H9 (cell line): ENCODE measurements around the gene GNB3. TPM values are rescaled to one million over a fixed set of nuclear protein-coding genes. Genes with fewer than 3 reads are reported as not detected.

Experiments
- DNase-seq: peaks from one replicate; pipeline ENCODE4 v3.0.0-alpha.2; 2017
- H2AFZ ChIP-seq: one replicate; pipeline ENCODE4 v1.6.1; 2013; ENCODE audit warnings: mild to moderate bottlenecking, low read length, control low read depth, moderate library complexity
- H2AK5ac ChIP-seq: 2 replicates; pipeline ENCODE4 v1.6.1; 2013; ENCODE audit warnings: low read length, control low read depth, mixed read lengths; ENCODE audit not compliant: insufficient read length
- H2BK120ac ChIP-seq: one replicate; pipeline ENCODE4 v1.6.1; 2013; ENCODE audit warnings: low read depth, mild to moderate bottlenecking, low read length, control low read depth, inconsistent platforms; ENCODE audit not compliant: poor library complexity, severe bottlenecking
- H2BK12ac ChIP-seq: 2 replicates; pipeline ENCODE4 v1.6.1; 2013; ENCODE audit warnings: low read length, control low read depth, mixed read lengths, low read depth; ENCODE audit not compliant: insufficient read length
- H2BK15ac ChIP-seq: 2 replicates; pipeline ENCODE4 v1.6.1; 2013; ENCODE audit warnings: low read depth, low read length, control low read depth
- H2BK20ac ChIP-seq: one replicate; pipeline ENCODE4 v1.6.1; 2013; ENCODE audit warnings: low read depth, mild to moderate bottlenecking, low read length, control low read depth, inconsistent platforms; ENCODE audit not compliant: poor library complexity, severe bottlenecking
- H2BK5ac ChIP-seq: 2 replicates; pipeline ENCODE4 v1.6.1; 2013; ENCODE audit warnings: low read length, control low read depth, mixed read lengths; ENCODE audit not compliant: insufficient read length
- H3K14ac ChIP-seq: 2 replicates; pipeline ENCODE4 v1.6.1; 2013; ENCODE audit warnings: low read length, control low read depth; ENCODE audit not compliant: insufficient read depth
- H3K18ac ChIP-seq: 2 replicates; pipeline ENCODE4 v1.6.1; 2013; ENCODE audit warnings: low read depth, mild to moderate bottlenecking, mixed read lengths, low read length, control low read depth; ENCODE audit not compliant: insufficient read length
- H3K23ac ChIP-seq: 2 replicates; pipeline ENCODE4 v1.6.1; 2013; ENCODE audit warnings: low read length, control low read depth, mixed read lengths, low read depth; ENCODE audit not compliant: insufficient read length
- H3K23me2 ChIP-seq: 2 replicates; pipeline ENCODE4 v1.6.1; 2013; ENCODE audit warnings: low read depth, mild to moderate bottlenecking, mixed read lengths, low read length, control low read depth; ENCODE audit not compliant: insufficient read length, poor library complexity, severe bottlenecking
- H3K27ac ChIP-seq: 2 replicates; pipeline ENCODE4 v1.5.1; 2013; ENCODE audit warnings: low read length, control low read depth, mixed read lengths, low read depth; ENCODE audit not compliant: insufficient read length
- H3K27me3 ChIP-seq: 2 replicates; pipeline ENCODE4 v1.6.1; 2013; ENCODE audit warnings: low read length, control low read depth, inconsistent platforms; ENCODE audit not compliant: insufficient read depth
- H3K4ac ChIP-seq: 2 replicates; pipeline ENCODE4 v1.6.1; 2013; ENCODE audit warnings: low read depth, mild to moderate bottlenecking, control low read depth, inconsistent platforms, low read length, moderate library complexity
- H3K4me1 ChIP-seq: 2 replicates; pipeline ENCODE4 v1.6.1; 2013; ENCODE audit warnings: low read length, control low read depth, inconsistent platforms; ENCODE audit not compliant: insufficient read depth
- H3K4me2 ChIP-seq: 2 replicates; pipeline ENCODE4 v1.6.1; 2013; ENCODE audit warnings: low read length, control low read depth, mixed read lengths; ENCODE audit not compliant: insufficient read length, insufficient read depth
- H3K56ac ChIP-seq: 2 replicates; pipeline ENCODE4 v1.6.1; 2013; ENCODE audit warnings: low read depth, mild to moderate bottlenecking, mixed read lengths, low read length, control low read depth; ENCODE audit not compliant: insufficient read length
- H3K79me1 ChIP-seq: 2 replicates; pipeline ENCODE4 v1.6.1; 2013; ENCODE audit warnings: low read depth, mild to moderate bottlenecking, moderate library complexity, low read length, control low read depth, inconsistent platforms; ENCODE audit not compliant: insufficient read depth, poor library complexity, severe bottlenecking
- H3K79me2 ChIP-seq: 2 replicates; pipeline ENCODE4 v1.6.1; 2013; ENCODE audit warnings: low read length, control low read depth, inconsistent platforms; ENCODE audit not compliant: insufficient read depth
- H3K9ac ChIP-seq: 2 replicates; pipeline ENCODE4 v1.6.1; 2013; ENCODE audit warnings: low read length, control low read depth, mixed read lengths; ENCODE audit not compliant: insufficient read length; ENCODE audit errors: extremely low read depth
- H3K9me3 ChIP-seq: one replicate; pipeline ENCODE4 v1.6.1; 2013; ENCODE audit warnings: low read depth, low read length, inconsistent platforms; ENCODE audit not compliant: control insufficient read depth
- H3T11ph ChIP-seq: one replicate; pipeline ENCODE4 v1.6.1; 2013; ENCODE audit warnings: mild to moderate bottlenecking, low read length, control low read depth, inconsistent platforms
- H4K20me1 ChIP-seq: one replicate; pipeline ENCODE4 v1.6.1; 2013; ENCODE audit not compliant: control insufficient read depth, insufficient read length, insufficient read depth
- H4K5ac ChIP-seq: 2 replicates; pipeline ENCODE4 v1.6.1; 2013; ENCODE audit warnings: low read depth, mild to moderate bottlenecking, mixed read lengths, low read length, control low read depth; ENCODE audit not compliant: insufficient read length
- H4K8ac ChIP-seq: replicated peaks from 2 replicates; pipeline ENCODE4 v1.6.1; 2013; ENCODE audit warnings: low read length, control low read depth, mixed read lengths, low read depth; ENCODE audit not compliant: insufficient read length
- H4K91ac ChIP-seq: 2 replicates; pipeline ENCODE4 v1.6.1; 2013; ENCODE audit warnings: low read depth, mild to moderate bottlenecking, moderate library complexity, mixed read lengths, low read length, control low read depth; ENCODE audit not compliant: insufficient read length
- H3K27ac Mint-ChIP-seq, 3 experiments: 2 replicates in 2 of 3; 3 replicates in 1 of 3; pipeline ENCODE4 v1.8.0; 2020 to 2021; ENCODE audit warnings: mixed read lengths in 3 of 3, mild to moderate bottlenecking in 1 of 3, moderate library complexity in 1 of 3
- H3K27me3 Mint-ChIP-seq: 2 replicates; pipeline ENCODE4 v1.8.0; 2021; ENCODE audit warnings: low read depth, mild to moderate bottlenecking, moderate library complexity, mixed read lengths
- H3K36me3 Mint-ChIP-seq, 3 experiments: 2 replicates in 2 of 3; 3 replicates in 1 of 3; pipeline ENCODE4 v1.8.0; 2020 to 2021; ENCODE audit warnings: low read depth in 3 of 3, mixed read lengths in 3 of 3; ENCODE audit not compliant: insufficient read depth in 1 of 3
- H3K4me1 Mint-ChIP-seq, 2 experiments: 2 replicates each; pipeline ENCODE4 v1.8.0; 2020; ENCODE audit warnings: mixed read lengths in 2 of 2
- H3K4me3 Mint-ChIP-seq, 2 experiments: 2 replicates in 1 of 2; 3 replicates in 1 of 2; pipeline ENCODE4 v1.8.0; 2020 to 2021; ENCODE audit warnings: mild to moderate bottlenecking in 2 of 2, mixed read lengths in 2 of 2, moderate library complexity in 1 of 2
- H3K9me3 Mint-ChIP-seq, 2 experiments: 2 replicates in 1 of 2; 3 replicates in 1 of 2; pipeline ENCODE4 v1.8.0; 2020; ENCODE audit warnings: mild to moderate bottlenecking in 2 of 2, mixed read lengths in 2 of 2, moderate library complexity in 1 of 2
- CTCF ChIP-seq: fragments of 200-600 bp; sonication (generic); conservative IDR thresholded peaks from 3 replicates; pipeline ENCODE4 v1.8.0; 2021; ENCODE audit warnings: antibody characterized with exemption, mild to moderate bottlenecking
- WGBS: extraction: QIAGEN DNeasy Blood & Tissue Kit; methylation state at CpG from one replicate; pipeline ENCODE4 v1.1.7; 2013; ENCODE audit warnings: missing lambda C conversion rate, low lambda C conversion rate, mixed read lengths; ENCODE audit not compliant: insufficient read length; ENCODE audit errors: extremely low coverage; 5-methylcytosine and 5-hydroxymethylcytosine counted together
- total RNA-seq: library from RNA; stranded (reverse); gene quantifications from 2 replicates; pipeline ENCODE4 v1.2.1, GENCODE V29; 2021

Gene GNB3
- total RNA-seq, 1 experiment from 2014 or later, result 17.3 TPM

- Histone ChIP-seq H3K14ac (no peak overlapping the region), H4K91ac (no peak overlapping the region), H3K4me1 (no peaks in the 10 kb centered on the region), H3K27me3 (no peaks in the 10 kb centered on the region), H2BK120ac (no peak overlapping the region), H3K23ac (no peak overlapping the region), H2AFZ (no peak overlapping the region), H2AK5ac (no peak overlapping the region), H3T11ph (no peak overlapping the region), H3K79me2 (no peaks in the 10 kb centered on the region), H4K20me1 (no peaks in the 10 kb centered on the region), H3K4ac (no peak overlapping the region), H2BK20ac (no peak overlapping the region), H3K4me2 (no peak overlapping the region), H3K27ac (no peak overlapping the region), H4K8ac (no peak overlapping the region), H2BK5ac (no peak overlapping the region), H3K23me2 (no peaks in the 10 kb centered on the region), H3K18ac (no peak overlapping the region), H3K56ac (no peak overlapping the region), H3K9me3 (no peaks in the 10 kb centered on the region), H2BK15ac (no peak overlapping the region), H4K5ac (no peak overlapping the region), H3K79me1 (no peaks in the 10 kb centered on the region), H3K9ac (no peak overlapping the region), H2BK12ac (no peak overlapping the region)
- Mint-ChIP-seq H3K27me3 (no peaks in the 10 kb centered on the region), H3K36me3 (peaks cover 53 to 94% (median 90%) of the 10 kb centered on the region in 3 experiments; a peak in 6 of 7 replicates), H3K4me3 (no peak overlapping the region), H3K27ac (no peak overlapping the region), H3K9me3 (no peaks in the 10 kb centered on the region), H3K4me1 (no peaks in the 10 kb centered on the region)
- no peak for TF ChIP-seq CTCF
- no peak for DNase-seq
- no CpG with 5 or more reads among the region's 9 CpGs for WGBS
These were observed 19.4 kb downstream of the GNB3 start for GRCh38 chr12:6860116-6860515.
